Astrocyte (in vitro differentiated cells and primary cell): ENCODE data around the gene ENOX1. TPM values are rescaled to one million over a fixed set of nuclear protein-coding genes. Genes with fewer than 3 reads are reported as not detected.

ENCODE experiments used
- DNase-seq: peaks from one replicate; pipeline ENCODE4 v3.0.0-alpha.2; 2010; ENCODE audit warnings: low read depth
- FAIRE-seq: peaks from 2 replicates; lab custom pipeline; 2011; peaks lifted over from hg19 to GRCh38; lab: Jason Lieb, UNC
- H2AFZ ChIP-seq: 2 replicates; pipeline ENCODE4 v1.6.0; 2012; ENCODE audit warnings: low read depth, low read length, inconsistent platforms
- H3K27ac ChIP-seq: 2 replicates; pipeline ENCODE4 v1.5.1; 2011; ENCODE audit warnings: low read depth, low read length, inconsistent platforms
- H3K27me3 ChIP-seq: 2 replicates; pipeline ENCODE4 v1.6.0; 2011; ENCODE audit warnings: low read length, inconsistent platforms; ENCODE audit not compliant: insufficient read depth
- H3K36me3 ChIP-seq: 2 replicates; pipeline ENCODE4 v1.5.1; 2011; ENCODE audit warnings: low read length, inconsistent platforms; ENCODE audit not compliant: insufficient read depth
- H3K4me1 ChIP-seq: 2 replicates; pipeline ENCODE4 v1.5.1; 2011; ENCODE audit warnings: low read length, inconsistent platforms; ENCODE audit not compliant: insufficient read depth
- H3K4me2 ChIP-seq: 2 replicates; pipeline ENCODE4 v1.6.0; 2012; ENCODE audit warnings: low read length, inconsistent platforms
- H3K4me3 ChIP-seq: 2 replicates; pipeline ENCODE4 v1.5.1; 2011; ENCODE audit warnings: low read depth, mild to moderate bottlenecking, low read length, inconsistent platforms; ENCODE audit not compliant: insufficient read depth
- H3K79me2 ChIP-seq: 2 replicates; pipeline ENCODE4 v1.6.0; 2012; ENCODE audit warnings: mild to moderate bottlenecking, low read length, inconsistent platforms; ENCODE audit not compliant: insufficient read depth
- H3K9ac ChIP-seq: 2 replicates; pipeline ENCODE4 v1.6.0; 2012; ENCODE audit warnings: mild to moderate bottlenecking, low read length, inconsistent platforms
- H3K9me3 ChIP-seq: 2 replicates; pipeline ENCODE4 v1.5.1; 2012; ENCODE audit warnings: low read depth, mild to moderate bottlenecking, low read length, inconsistent platforms; ENCODE audit not compliant: insufficient read depth
- H4K20me1 ChIP-seq: 2 replicates; pipeline ENCODE4 v1.6.0; 2012; ENCODE audit warnings: low read length, inconsistent platforms; ENCODE audit not compliant: insufficient read depth
- H3K27ac Mint-ChIP-seq: one replicate; pipeline ENCODE4 v1.8.0; 2021; ENCODE audit warnings: mild to moderate bottlenecking, mixed read lengths; ENCODE audit not compliant: unreplicated experiment
- H3K27me3 Mint-ChIP-seq: one replicate; pipeline ENCODE4 v1.8.0; 2021; ENCODE audit warnings: low read depth, mixed read lengths; ENCODE audit not compliant: unreplicated experiment
- H3K36me3 Mint-ChIP-seq: one replicate; pipeline ENCODE4 v1.8.0; 2021; ENCODE audit warnings: low read depth, mixed read lengths; ENCODE audit not compliant: unreplicated experiment
- H3K4me1 Mint-ChIP-seq: one replicate; pipeline ENCODE4 v1.8.0; 2021; ENCODE audit warnings: low read depth, mixed read lengths; ENCODE audit not compliant: unreplicated experiment
- H3K4me3 Mint-ChIP-seq: one replicate; pipeline ENCODE4 v1.8.0; 2021; ENCODE audit warnings: mild to moderate bottlenecking, moderate library complexity, mixed read lengths; ENCODE audit not compliant: unreplicated experiment
- H3K9me3 Mint-ChIP-seq: one replicate; pipeline ENCODE4 v1.8.0; 2021; ENCODE audit warnings: mild to moderate bottlenecking, mixed read lengths; ENCODE audit not compliant: unreplicated experiment
- EZH2 ChIP-seq: IDR thresholded peaks from 2 replicates; pipeline ENCODE4 v1.6.1; 2012; ENCODE audit warnings: mild to moderate bottlenecking, low read length, inconsistent platforms; ENCODE audit not compliant: insufficient read depth
- total RNA-seq: library from RNA; stranded (reverse); gene quantifications from 2 replicates; pipeline ENCODE4 v1.2.1, GENCODE V29; 2021
- TF ChIP-seq, protein P1 (sequence below): IDR thresholded peaks from 2 replicates; pipeline ENCODE4 v1.5.1; 2011; ENCODE audit warnings: low read depth, mild to moderate bottlenecking, inconsistent platforms, low read length, moderate library complexity; ENCODE audit not compliant: insufficient read depth

The ENOX1 gene
- total RNA-seq, 1 donor from 2014 or later: 2.3 TPM

DNA sequence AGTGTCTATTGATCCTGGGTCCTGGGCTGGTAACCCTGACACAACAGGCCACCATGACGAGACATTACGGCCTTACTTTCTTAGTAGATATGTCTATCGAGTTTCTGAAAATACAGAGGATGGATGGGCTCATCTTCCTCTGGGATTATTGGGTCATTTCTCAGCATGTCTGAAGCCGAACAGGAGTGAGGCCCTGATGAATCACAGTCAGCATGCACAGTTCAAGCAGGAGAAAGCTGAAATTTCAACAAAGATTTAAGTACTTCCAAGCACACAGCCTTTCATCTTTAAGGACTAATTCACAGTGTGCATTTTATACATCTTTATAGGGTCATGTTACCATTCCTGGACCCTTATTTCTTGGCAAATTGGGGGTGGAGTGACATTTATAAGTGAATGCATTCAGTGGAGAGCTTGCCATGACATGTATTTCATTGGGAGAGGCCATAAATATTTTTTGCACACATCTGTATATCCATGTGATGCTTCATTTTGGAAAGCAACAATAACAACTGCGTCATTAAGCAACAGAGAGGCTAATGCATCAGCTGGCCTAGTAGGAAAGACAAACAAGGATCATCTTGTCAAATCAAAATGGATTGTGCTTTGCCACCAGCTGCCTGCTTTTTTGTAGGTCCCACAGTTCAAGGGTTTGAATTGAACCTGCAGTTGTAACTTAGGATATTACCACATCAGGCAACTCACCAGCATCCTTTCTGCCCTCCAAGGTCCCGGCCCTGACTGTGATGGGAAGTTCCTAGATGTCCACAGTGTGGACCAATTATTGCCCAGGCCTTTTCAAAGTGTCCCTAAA is 619.9 kb downstream of the ENOX1 start:
- H3K27ac ChIP-seq: no peak overlapping the region
- DNase-seq (no peak), FAIRE-seq (no peak)
- H3K27me3 ChIP-seq: no peaks in the 10 kb centered on the region
- H3K79me2 ChIP-seq: no peaks in the 10 kb centered on the region
- H3K4me1 Mint-ChIP-seq: no peaks in the 10 kb centered on the region
- H3K27ac Mint-ChIP-seq: no peak overlapping the region
- H3K4me1 ChIP-seq: no peaks in the 10 kb centered on the region
- H3K9ac ChIP-seq: no peak overlapping the region
- no peaks in the 10 kb centered on the region for H3K36me3 ChIP-seq
- no peaks in the 10 kb centered on the region for H3K9me3 ChIP-seq
- TF ChIP-seq, protein P1, sequence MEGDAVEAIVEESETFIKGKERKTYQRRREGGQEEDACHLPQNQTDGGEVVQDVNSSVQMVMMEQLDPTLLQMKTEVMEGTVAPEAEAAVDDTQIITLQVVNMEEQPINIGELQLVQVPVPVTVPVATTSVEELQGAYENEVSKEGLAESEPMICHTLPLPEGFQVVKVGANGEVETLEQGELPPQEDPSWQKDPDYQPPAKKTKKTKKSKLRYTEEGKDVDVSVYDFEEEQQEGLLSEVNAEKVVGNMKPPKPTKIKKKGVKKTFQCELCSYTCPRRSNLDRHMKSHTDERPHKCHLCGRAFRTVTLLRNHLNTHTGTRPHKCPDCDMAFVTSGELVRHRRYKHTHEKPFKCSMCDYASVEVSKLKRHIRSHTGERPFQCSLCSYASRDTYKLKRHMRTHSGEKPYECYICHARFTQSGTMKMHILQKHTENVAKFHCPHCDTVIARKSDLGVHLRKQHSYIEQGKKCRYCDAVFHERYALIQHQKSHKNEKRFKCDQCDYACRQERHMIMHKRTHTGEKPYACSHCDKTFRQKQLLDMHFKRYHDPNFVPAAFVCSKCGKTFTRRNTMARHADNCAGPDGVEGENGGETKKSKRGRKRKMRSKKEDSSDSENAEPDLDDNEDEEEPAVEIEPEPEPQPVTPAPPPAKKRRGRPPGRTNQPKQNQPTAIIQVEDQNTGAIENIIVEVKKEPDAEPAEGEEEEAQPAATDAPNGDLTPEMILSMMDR: no peak
- no peak for TF ChIP-seq EZH2
- no peaks in the 10 kb centered on the region for H3K36me3 Mint-ChIP-seq
- H3K9me3 Mint-ChIP-seq: peaks cover 10% of the 10 kb centered on the region
- H3K4me2 ChIP-seq: no peak overlapping the region
- no peak overlapping the region for H3K4me3 ChIP-seq
- H2AFZ ChIP-seq: no peak overlapping the region
- H4K20me1 ChIP-seq: no peaks in the 10 kb centered on the region
- no peaks in the 10 kb centered on the region for H3K27me3 Mint-ChIP-seq
- H3K4me3 Mint-ChIP-seq: no peak overlapping the region

Other genes with a start within 250 kb of the ENOX1 start
- gene CCDC122, start 92.8 kb upstream of the ENOX1 start, total RNA-seq: 5.1 and 6.7 TPM in 2 replicates
- 7.3 and 9.2 TPM in 2 replicates for gene LACC1, start 92.9 kb upstream of the ENOX1 start, total RNA-seq